HTERT RPE-1 (cell line): Measurements from ENCODE around the gene PLPPR5.

Experiments
- in situ Hi-C: fragments of 300-500 bp; cut with MboI; formaldehyde crosslinking; loops from 4 replicates; pipeline ENCODE4 v1.14.3; 2020; ENCODE audit warnings: low sequenced_read_pairs

PLPPR5 gene

GRCh38 chr1:98969798-98970490, 34.7 kb downstream of the PLPPR5 start:
- in situ Hi-C loops: no loop called here

DNA sequence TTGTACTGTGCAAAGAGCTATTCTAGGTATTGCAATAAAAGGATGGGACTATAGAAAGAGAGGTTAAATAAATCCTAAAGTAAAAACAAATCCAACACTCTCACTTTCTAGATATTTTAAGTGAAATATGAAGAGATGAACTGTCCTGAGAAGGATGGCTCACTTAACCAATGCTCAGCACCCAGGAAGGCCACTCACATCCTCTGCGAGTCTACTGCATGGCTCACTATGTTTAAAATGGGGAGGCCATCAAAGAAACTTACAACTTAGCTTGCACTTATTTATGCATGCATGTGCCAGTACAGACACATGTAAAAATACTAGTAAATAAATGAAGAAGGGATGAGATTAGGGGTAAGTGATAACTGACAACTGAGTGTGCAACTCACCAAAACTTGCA, 37.5 kb downstream of the PLPPR5 start:
- in situ Hi-C loops: no loop called here

- in situ Hi-C loops: no loop called here
These were observed 39.3 kb downstream of the PLPPR5 start for GRCh38 chr1:98965394-98965793.

DNA sequence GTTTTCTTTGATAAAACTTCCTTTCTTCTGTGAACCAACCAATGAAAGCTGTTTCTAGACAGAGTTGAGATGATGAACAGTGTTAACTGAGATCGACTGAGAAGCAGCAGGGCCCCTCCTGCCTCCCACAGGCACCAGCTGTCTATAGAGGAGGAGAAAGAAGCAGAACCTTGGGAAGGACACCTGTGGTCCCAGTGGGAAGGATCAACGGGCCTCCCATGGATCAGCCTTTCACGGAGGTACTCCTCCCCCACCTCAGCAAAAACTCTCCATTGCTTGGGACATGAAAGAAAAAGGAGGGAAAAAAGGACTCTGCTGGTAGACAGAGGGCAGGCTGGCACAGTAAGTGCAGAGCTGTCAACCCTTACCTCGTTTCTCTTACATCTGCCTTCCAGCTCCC, 40.5 kb downstream of the PLPPR5 start:
- in situ Hi-C loops: no loop called here

DNA sequence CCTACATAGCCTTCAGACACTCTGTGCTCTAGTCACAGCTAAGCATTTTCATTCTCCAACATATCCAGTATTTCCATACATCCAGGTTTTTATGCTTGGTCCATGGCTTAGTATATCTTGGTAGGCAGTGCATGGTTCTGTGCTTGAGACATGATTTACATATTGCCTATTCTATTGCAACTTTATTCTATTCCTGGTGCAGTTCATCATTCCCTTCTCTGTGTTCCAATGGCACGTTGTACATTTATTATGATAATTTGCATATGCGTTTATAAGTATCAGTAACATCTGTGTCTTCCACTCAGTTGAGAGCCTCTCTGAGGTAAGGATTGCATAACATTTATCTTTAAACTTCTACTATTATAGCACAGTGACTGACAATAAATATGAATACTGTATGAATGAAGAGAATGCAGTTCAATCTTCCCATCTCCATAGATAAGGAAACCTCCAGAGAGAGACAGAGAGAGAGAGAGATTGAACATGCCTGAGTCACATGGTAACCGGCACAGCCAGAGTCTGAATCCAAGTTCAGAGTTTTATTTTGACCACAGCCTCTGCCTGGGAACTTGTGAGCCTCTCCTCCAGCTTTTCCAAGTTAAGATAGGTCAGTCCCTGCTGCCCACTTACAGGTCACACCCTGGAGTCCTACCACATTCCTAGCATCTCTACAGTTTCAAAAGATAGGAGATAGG, 41.5 kb downstream of the PLPPR5 start:
- in situ Hi-C loops: no loop called here

GRCh38 chr1:98962156-98962555, 42.5 kb downstream of the PLPPR5 start:
- in situ Hi-C loops: no loop called here

DNA sequence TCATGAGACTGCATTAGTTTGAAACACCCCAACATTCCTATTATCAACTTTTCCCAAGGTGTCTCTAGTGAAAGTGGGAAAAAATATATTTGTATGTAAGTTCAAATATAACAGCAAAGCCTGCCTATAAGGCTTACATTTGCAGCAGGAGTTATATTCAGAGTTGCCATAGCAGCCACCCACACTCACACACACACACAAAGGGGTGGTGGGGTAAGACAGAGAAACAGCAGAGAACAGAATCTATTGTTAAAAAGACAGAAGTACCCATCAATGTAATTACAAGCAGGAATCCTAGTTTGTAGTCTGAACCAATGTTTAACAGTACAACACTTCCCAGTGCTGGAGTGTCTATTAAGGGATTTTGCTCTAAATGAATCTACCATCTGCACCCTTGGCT, 55.0 kb downstream of the PLPPR5 start:
- in situ Hi-C loops: no loop called here

DNA sequence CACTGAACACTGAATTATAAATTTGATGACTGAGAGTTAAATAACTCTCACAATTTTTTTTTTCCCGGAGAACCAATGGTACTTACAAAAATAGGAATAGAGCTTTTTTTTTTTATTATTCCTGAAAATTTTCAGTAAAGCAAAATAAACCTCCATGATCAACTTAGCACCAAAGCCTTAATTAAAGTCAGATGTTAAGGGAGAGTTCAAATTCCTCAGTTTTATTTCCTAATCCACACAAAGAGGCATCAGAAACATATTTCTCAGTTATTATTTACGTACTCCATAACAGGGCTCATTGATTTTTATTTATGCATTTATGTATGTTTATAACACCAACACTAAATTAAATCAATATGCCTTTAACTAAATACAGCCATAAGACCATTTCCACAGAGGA, 55.5 kb downstream of the PLPPR5 start:
- in situ Hi-C loops: no loop called here

- in situ Hi-C loops: no loop called here
These were observed 57.6 kb downstream of the PLPPR5 start for GRCh38 chr1:98947071-98947470.

- in situ Hi-C loops: no loop called here
These were observed 64.0 kb downstream of the PLPPR5 start for GRCh38 chr1:98940722-98941079.

DNA sequence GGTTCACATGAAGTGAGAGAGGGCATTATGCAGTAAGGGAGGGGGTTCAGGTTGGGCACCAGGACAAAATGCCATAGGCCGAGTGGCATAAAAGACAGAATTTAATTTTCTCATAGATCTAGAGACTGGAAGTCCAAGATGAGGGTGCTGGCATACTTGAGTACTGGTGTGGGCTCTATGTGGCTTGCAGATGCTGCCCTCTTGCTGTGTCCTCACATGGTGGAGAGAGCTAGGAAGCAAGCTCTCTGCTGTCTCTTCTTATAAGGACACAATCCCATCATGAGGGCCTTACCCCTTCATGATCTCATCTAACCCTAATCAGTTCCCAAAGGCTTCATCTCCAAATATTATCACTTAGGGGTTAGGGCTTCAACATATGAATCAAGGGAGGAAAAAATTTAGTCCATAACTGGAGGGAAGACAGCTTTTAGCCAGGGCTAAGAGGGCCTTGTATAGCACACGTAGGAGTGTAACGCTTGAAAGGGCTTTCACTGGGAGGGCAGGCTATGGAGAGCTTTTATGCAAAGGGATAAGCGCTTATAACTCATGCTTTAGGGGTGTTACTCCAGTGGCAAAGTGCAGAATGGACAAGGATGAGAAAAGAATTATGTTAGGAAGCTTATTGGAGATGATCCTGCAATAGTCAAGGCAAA, 64.5 kb downstream of the PLPPR5 start:
- in situ Hi-C loops: no loop called here

- in situ Hi-C loops: no loop called here
These were observed 65.2 kb downstream of the PLPPR5 start for GRCh38 chr1:98939471-98939870.

- in situ Hi-C loops: no loop called here
These were observed 67.3 kb downstream of the PLPPR5 start for GRCh38 chr1:98937347-98937746.

GRCh38 chr1:98932184-98932583, 72.5 kb downstream of the PLPPR5 start:
- in situ Hi-C loops: no loop called here

DNA sequence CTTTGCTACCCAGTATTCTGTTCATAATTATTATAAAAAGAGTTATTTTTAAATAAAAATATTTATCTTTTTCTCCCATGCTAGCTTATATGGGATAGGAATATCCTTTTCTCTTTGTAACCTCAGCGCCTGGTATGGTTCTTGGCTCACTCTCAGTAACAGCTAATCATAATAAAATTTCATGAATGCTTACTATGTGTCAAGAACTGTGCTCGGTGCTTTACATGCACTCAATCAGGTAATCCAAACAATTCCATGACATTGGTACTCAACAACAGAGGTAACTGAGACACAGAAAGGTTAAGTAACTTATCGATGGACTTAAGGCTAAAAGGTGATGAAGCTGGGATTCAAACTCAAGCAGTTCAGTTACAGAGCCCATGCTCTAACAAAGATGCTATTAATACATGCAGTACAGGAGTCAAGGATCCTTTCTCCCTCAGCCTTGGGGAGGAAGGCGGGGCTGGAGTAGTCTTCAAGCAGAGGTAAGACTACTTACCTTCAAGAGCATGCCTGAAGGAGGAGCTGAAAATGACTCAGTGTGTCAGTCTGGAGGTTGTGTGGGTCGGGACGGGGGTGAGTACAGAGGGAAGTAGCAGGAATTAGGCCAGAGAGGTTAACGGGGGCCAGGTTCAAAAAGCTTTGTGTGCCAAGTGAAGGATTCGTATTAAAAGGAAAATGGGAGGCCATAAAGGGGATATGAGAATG, 73.4 kb downstream of the PLPPR5 start:
- in situ Hi-C loops: no loop called here

GRCh38 chr1:98929437-98929836, 75.2 kb downstream of the PLPPR5 start:
- in situ Hi-C loops: no loop called here

- in situ Hi-C loops: no loop called here
These were observed 78.1 kb downstream of the PLPPR5 start for GRCh38 chr1:98926597-98926996.

- in situ Hi-C loops: no loop called here
These were observed 79.7 kb downstream of the PLPPR5 start for GRCh38 chr1:98924977-98925376.

DNA sequence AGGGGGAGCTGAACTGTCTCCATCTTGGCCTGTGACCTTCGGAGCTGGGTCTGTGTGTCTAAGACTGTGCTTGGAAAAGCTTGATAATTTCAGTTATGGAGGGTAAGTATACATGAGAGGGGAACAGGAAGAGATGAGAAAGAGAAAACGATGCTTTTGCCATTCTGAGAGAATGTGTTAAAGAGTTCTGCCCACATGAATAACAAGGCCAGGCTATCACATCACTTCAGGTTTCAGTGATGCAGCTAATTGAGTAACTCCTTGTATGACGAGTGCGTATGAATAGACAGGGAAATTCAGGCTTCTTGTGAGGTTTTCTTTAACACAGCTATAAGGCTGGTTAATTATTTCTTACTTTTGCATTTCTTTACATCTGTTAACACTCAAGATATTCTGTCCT, 81.0 kb downstream of the PLPPR5 start:
- in situ Hi-C loops: no loop called here

GRCh38 chr1:98921817-98922216, 82.8 kb downstream of the PLPPR5 start:
- in situ Hi-C loops: no loop called here

DNA sequence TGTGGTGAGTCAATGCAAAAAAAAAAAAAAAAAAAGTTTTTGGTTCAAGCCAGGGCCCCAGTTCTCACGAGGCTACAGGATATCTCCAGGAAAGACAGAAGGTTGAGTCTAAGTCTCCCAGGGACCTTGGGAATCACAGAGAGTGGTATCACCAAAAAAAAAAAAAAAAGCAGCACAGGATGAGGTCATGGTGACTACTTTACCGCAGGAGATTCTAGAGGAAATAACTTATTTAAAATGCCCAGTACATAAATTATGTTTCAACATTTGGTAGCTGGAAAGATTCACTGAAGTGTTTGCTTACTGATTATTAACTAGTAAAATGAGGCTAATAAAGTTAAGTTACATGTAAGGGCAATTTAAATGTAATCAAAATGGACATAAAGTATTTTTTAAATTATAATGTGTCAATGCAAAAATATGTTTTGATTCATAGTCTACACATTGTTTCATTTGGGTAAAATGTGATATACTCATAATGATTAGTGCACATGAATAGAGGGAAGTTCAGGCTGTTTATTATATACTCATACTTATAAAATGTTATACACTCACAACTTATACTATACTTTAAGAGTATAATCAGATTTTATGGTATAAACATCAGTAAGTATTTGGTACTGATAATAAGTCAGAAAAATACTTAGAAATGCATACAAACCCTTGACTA, 84.1 kb downstream of the PLPPR5 start:
- in situ Hi-C loops: no loop called here
